PFSK-1 (cell line): ENCODE measurements around the gene HPRT1.

ENCODE experiments used
- FOXP2 ChIP-seq: optimal IDR thresholded peaks from 2 replicates; pipeline ENCODE3; 2011; ENCODE audit warnings: borderline replicate concordance, control low read depth, inconsistent platforms; ENCODE audit not compliant: insufficient read depth; ENCODE audit errors: extremely low read length, extremely low read depth
- POLR2AphosphoS5 ChIP-seq: IDR thresholded peaks from 2 replicates; pipeline ENCODE4 v1.6.1; 2012; ENCODE audit warnings: low read depth, mild to moderate bottlenecking, control low read depth, low read length, moderate library complexity
- REST ChIP-seq, 2 experiments: IDR thresholded peaks; 2 replicates each; pipeline versions ENCODE4 v1.6.1 to v1.8.0; 2011 to 2012; ENCODE audit warnings: low read depth in 2 of 2, low read length in 2 of 2, control low read depth in 1 of 2, inconsistent platforms in 1 of 2, mild to moderate bottlenecking in 1 of 2, moderate library complexity in 1 of 2; ENCODE audit not compliant: insufficient read depth in 1 of 2
- SIN3A ChIP-seq: IDR thresholded peaks from 2 replicates; pipeline ENCODE4 v1.6.1; 2012; ENCODE audit warnings: mild to moderate bottlenecking, low read length, moderate library complexity, borderline replicate concordance; ENCODE audit not compliant: insufficient read depth
- TAF1 ChIP-seq: IDR thresholded peaks from 2 replicates; pipeline ENCODE4 v1.6.1; 2012; ENCODE audit warnings: low read length, control low read depth, borderline replicate concordance; ENCODE audit not compliant: insufficient read depth

- TF ChIP-seq TAF1 (no peak), SIN3A (0 out of 2 replicates have a peak, but pooled peaks have one; percentile 51), POLR2AphosphoS5 (no peak), REST (IDR thresholded peaks at IDR 0.05; ENCODE audit: insufficient read depth in 1 of 2, low read depth in 2 of 2, low read length in 2 of 2) (no peak), FOXP2 (no peak)
These were observed 88.6 kb downstream of the HPRT1 start for GRCh38 chrX:134548257-134549201.
